Measurements from ENCODE around the gene AP3B1. TPM values are rescaled to one million over a fixed set of nuclear protein-coding genes. Genes with fewer than 3 reads are reported as not detected.

Gene AP3B1
- total and polyA plus RNA-seq, 2 donors (not counting 1 experiment from before 2014, with no cell fraction given), result 50.5 to 66.9 TPM

DNA sequence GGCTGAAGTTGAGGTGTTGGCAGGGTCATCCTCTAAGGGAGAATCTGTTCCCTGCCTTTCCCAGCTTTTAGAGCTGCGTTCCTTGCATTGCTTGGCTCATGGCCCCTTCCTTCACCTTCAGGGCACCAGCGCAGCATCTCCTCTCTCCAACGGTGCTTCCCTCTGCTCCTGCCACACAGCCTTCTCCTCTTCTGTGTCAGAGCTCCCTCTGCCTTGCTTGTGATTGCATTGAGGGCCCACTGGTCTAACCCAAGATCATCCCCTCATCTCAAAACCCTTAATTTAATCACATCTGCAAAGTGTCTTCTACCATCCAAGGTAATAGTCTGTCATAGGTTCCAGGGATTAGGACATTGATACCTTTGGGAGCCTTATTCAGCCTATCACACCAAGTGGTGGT lies 312.7 kb downstream of the AP3B1 start:
- Histone ChIP-seq H3K9me3 (ENCODE audit: control insufficient read depth, insufficient read depth, low read depth, low read length) (no peaks in the 10 kb centered on the region), H2AFZ (ENCODE audit: low read length) (no peak overlapping the region), H3K79me2 (ENCODE audit: control insufficient read depth, insufficient read depth, low read length) (no peaks in the 10 kb centered on the region), H3K4me1 (ENCODE audit: control insufficient read depth, extremely low read depth, insufficient read depth, low read length) (no peaks in the 10 kb centered on the region), H3K27ac (ENCODE audit: insufficient read depth, low read length) (no peak overlapping the region), H3K36me3 (ENCODE audit: control insufficient read depth, insufficient read depth, low read length) (no peaks in the 10 kb centered on the region), H3K4me3 (replicated peaks in 1 of 4; ENCODE audit: control extremely low read depth in 1 of 4, insufficient read depth in 1 of 4, low read depth in 3 of 4, low read length in 4 of 4) (no peak overlapping the region), H3K4me2 (ENCODE audit: extremely low read depth, insufficient read depth, low read length) (no peak overlapping the region), H3K9ac (ENCODE audit: insufficient read depth, low read length) (no peak overlapping the region), H4K20me1 (ENCODE audit: control insufficient read depth, extremely low read depth, insufficient read depth, low read length) (no peaks in the 10 kb centered on the region), H3K27me3 (ENCODE audit: control insufficient read depth, insufficient read depth, low read length) (no peaks in the 10 kb centered on the region)
- DNase-seq (ENCODE audit: low read depth in 2 of 2), result no peak
- TF ChIP-seq CTCF (conservative IDR thresholded peaks at IDR 0.05 in 1 of 2, IDR thresholded peaks at IDR 0.05 in 1 of 2; ENCODE audit: low read depth in 1 of 2, low read length in 2 of 2) (no peak), EZH2 (IDR thresholded peaks at IDR 0.05; ENCODE audit: low read length, missing control alignments) (no peak)

- no peak overlapping the region for H3K9ac ChIP-seq (ENCODE audit: insufficient read depth, low read length)
- no peaks in the 10 kb centered on the region for H3K79me2 ChIP-seq (ENCODE audit: control insufficient read depth, insufficient read depth, low read length)
- H3K9me3 ChIP-seq (ENCODE audit: control insufficient read depth, insufficient read depth, low read depth, low read length), result no peaks in the 10 kb centered on the region
- H4K20me1 ChIP-seq (ENCODE audit: control insufficient read depth, extremely low read depth, insufficient read depth, low read length), result no peaks in the 10 kb centered on the region
- H3K4me3 ChIP-seq (replicated peaks in 1 of 4; ENCODE audit: control extremely low read depth in 1 of 4, insufficient read depth in 1 of 4, low read depth in 3 of 4, low read length in 4 of 4), result no peak overlapping the region
- H3K27ac ChIP-seq (ENCODE audit: insufficient read depth, low read length), result no peak overlapping the region
- no peak for DNase-seq (ENCODE audit: low read depth in 2 of 2)
- no peak overlapping the region for H2AFZ ChIP-seq (ENCODE audit: low read length)
- no peak for TF ChIP-seq CTCF (conservative IDR thresholded peaks at IDR 0.05 in 1 of 2, IDR thresholded peaks at IDR 0.05 in 1 of 2; ENCODE audit: low read depth in 1 of 2, low read length in 2 of 2)
- TF ChIP-seq EZH2 (IDR thresholded peaks at IDR 0.05; ENCODE audit: low read length, missing control alignments), result no peak
- peaks cover 36% of the 10 kb centered on the region for H3K27me3 ChIP-seq (ENCODE audit: control insufficient read depth, insufficient read depth, low read length)
- H3K4me2 ChIP-seq (ENCODE audit: extremely low read depth, insufficient read depth, low read length), result no peak overlapping the region
- no peaks in the 10 kb centered on the region for H3K4me1 ChIP-seq (ENCODE audit: control insufficient read depth, extremely low read depth, insufficient read depth, low read length)
- no peaks in the 10 kb centered on the region for H3K36me3 ChIP-seq (ENCODE audit: control insufficient read depth, insufficient read depth, low read length)
Measured at GRCh38 chr5:77974576-77974975, 319.9 kb downstream of the AP3B1 start.

- Histone ChIP-seq H3K4me3 (replicated peaks in 1 of 4; ENCODE audit: control extremely low read depth in 1 of 4, insufficient read depth in 1 of 4, low read depth in 3 of 4, low read length in 4 of 4) (peak overlapping the region in 1 of 4 experiments; percentile 46), H3K36me3 (ENCODE audit: control insufficient read depth, insufficient read depth, low read length) (no peaks in the 10 kb centered on the region), H3K27me3 (ENCODE audit: control insufficient read depth, insufficient read depth, low read length) (peaks cover 36% of the 10 kb centered on the region), H3K4me1 (ENCODE audit: control insufficient read depth, extremely low read depth, insufficient read depth, low read length) (no peaks in the 10 kb centered on the region), H3K79me2 (ENCODE audit: control insufficient read depth, insufficient read depth, low read length) (no peaks in the 10 kb centered on the region), H3K27ac (ENCODE audit: insufficient read depth, low read length) (no peak overlapping the region), H3K9ac (ENCODE audit: insufficient read depth, low read length) (no peak overlapping the region), H3K4me2 (ENCODE audit: extremely low read depth, insufficient read depth, low read length) (peak overlapping the region; percentile 30), H2AFZ (ENCODE audit: low read length) (no peak overlapping the region), H3K9me3 (ENCODE audit: control insufficient read depth, insufficient read depth, low read depth, low read length) (no peaks in the 10 kb centered on the region), H4K20me1 (ENCODE audit: control insufficient read depth, extremely low read depth, insufficient read depth, low read length) (no peaks in the 10 kb centered on the region)
- DNase-seq (ENCODE audit: low read depth in 2 of 2), result no peak
- TF ChIP-seq EZH2 (IDR thresholded peaks at IDR 0.05; ENCODE audit: low read length, missing control alignments), result no peak
- peak in 1 of 2 donors; percentile 25 for TF ChIP-seq CTCF (conservative IDR thresholded peaks at IDR 0.05 in 1 of 2, IDR thresholded peaks at IDR 0.05 in 1 of 2; ENCODE audit: low read depth in 1 of 2, low read length in 2 of 2)
Measured at GRCh38 chr5:77973253-77973609, 321.3 kb downstream of the AP3B1 start.

Measured in fibroblast of lung (primary cell).